OCI-LY7 (cell line): Measurements from ENCODE around the gene EXOSC6.

Experiments
- CTCF ChIP-seq: fragments of 200-600 bp; sonication (generic); conservative IDR thresholded peaks from 2 replicates; pipeline ENCODE4 v1.5.1; 2014; ENCODE audit warnings: mild to moderate bottlenecking, antibody characterized with exemption, low read length, moderate library complexity, mixed read lengths
- EZH2phosphoT487 ChIP-seq: fragments of 200-600 bp; sonication (generic); IDR thresholded peaks from 2 replicates; pipeline ENCODE4 v1.6.1; 2018; ENCODE audit warnings: low read depth, borderline replicate concordance, mild to moderate bottlenecking, mixed run types, antibody characterized with exemption, low read length, moderate library complexity, mixed read lengths

GRCh38 chr16:70257391-70257790 is 5.7 kb upstream of the EXOSC6 start:
- TF ChIP-seq CTCF = no peak
- no peak for TF ChIP-seq EZH2phosphoT487
